ENCODE measurements around the gene CHST4. TPM values are rescaled to one million over a fixed set of nuclear protein-coding genes. Genes with fewer than 3 reads are reported as not detected.

CHST4 gene
- total RNA-seq, 1 donor from 2014 or later = not detected

DNA sequence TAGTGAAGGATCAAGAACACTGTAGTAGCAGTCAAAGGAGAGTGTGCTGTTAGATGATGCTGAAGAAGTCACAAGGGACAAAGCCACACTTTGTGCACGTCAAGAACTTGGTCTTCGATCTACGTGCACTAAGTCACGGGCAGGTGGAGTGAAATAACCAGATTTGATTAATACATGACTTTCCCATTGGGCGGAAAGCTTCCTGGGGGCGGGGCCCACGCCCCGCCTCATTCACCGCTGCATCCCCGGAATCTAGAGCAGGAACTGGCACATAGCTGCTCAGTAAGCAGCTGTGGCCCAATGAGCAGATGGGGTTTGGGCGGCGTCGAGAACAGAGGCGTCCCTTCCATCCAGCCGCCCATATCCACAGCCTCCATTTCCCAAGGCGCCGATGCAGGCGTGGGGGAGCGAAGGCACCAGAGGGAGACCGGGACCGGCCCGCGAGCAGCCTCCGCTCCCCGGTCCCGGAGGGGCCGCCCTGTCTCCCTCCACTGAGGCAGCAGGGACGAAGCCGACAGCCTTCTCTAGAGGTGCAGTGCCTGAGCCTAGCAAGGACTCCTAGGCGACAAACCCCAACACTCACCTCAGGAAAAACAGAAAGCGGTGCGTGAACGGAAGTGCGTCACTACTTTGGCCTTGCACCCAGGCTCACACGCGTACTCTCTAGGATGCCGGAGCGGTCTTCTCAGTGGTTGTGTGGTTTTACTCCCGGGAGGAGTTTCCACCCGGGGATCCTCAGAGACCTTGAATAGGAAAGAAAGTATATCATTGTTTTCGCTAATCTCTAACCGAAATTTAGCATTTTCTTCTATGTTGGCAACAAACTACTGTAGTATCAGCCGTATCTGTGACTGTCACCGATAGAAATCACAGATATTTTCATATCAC, 42.0 kb upstream of the CHST4 start:
- ATAC-seq (ENCODE audit: low read depth) (peak; percentile 85), DNase-seq (peak; percentile 75)
- Mint-ChIP-seq H3K9me3 (no peaks in the 10 kb centered on the region), H3K4me1 (peaks cover 17% of the 10 kb centered on the region), H3K36me3 (ENCODE audit: low read depth) (peaks cover 4% of the 10 kb centered on the region), H3K27ac (peak overlapping the region; percentile 92), H3K4me3 (peak overlapping the region; percentile 89), H3K27me3 (peaks cover 8% of the 10 kb centered on the region)
- TF ChIP-seq, protein P1, sequence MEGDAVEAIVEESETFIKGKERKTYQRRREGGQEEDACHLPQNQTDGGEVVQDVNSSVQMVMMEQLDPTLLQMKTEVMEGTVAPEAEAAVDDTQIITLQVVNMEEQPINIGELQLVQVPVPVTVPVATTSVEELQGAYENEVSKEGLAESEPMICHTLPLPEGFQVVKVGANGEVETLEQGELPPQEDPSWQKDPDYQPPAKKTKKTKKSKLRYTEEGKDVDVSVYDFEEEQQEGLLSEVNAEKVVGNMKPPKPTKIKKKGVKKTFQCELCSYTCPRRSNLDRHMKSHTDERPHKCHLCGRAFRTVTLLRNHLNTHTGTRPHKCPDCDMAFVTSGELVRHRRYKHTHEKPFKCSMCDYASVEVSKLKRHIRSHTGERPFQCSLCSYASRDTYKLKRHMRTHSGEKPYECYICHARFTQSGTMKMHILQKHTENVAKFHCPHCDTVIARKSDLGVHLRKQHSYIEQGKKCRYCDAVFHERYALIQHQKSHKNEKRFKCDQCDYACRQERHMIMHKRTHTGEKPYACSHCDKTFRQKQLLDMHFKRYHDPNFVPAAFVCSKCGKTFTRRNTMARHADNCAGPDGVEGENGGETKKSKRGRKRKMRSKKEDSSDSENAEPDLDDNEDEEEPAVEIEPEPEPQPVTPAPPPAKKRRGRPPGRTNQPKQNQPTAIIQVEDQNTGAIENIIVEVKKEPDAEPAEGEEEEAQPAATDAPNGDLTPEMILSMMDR (IDR thresholded peaks at IDR 0.05) = no peak
- ChIA-PET POLR2A (interaction anchor here (0.6 to 3.0 kb wide), 8 partner anchors 21 to 398 kb away, joined by 3 to 94 read pairs (median 7); partner anchors contain the start of genes CMTR2 and ZNF23), CTCF (interaction anchor here (1.0 to 1.7 kb wide), 4 partner anchors 22 to 127 kb away, joined by 3 to 10 read pairs (median 4); partner anchors contain the start of gene ZNF23)
- intact Hi-C loops (cut with micrococcal nuclease) = loop anchor here (1.0 to 10.0 kb wide), 7 partner anchors 17 to 609 kb away; partner anchors contain the start of genes AP1G1, CMTR2, DHX38 and TXNL4B

- CTCF ChIA-PET = interaction anchor here (0.7 to 1.2 kb wide), 2 partner anchors 10 to 121 kb away, joined by 3 to 4 read pairs; no protein-coding TSS in a partner anchor
Observed at GRCh38 chr16:71489122-71489521, 37.1 kb upstream of the CHST4 start, which contains the start of gene ZNF19. Gene ZNF19 (minus strand): TSS chr16:71489324. CDS start chr16:71482114, 7,210 bp downstream.

DNA sequence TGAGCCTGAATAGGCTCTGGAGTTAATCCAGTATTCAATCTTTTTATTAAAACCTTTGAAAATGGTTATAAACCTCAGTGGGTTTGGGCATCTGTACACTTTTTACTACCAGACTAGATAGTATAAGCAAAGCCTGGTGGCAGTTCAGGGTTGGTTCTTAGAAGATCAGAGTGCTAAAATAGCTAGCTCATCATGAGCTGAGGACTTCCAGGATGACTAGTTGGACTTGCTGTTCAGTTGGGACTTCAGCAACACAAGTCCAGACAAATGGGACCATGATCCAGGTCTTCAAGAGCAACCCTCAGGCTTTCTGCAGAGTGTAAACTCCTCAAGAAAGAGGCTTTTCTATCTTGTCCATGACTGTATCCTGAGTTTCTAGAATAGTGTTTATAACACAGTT, 35.9 kb upstream of the CHST4 start:
- DNase-seq (no peak), ATAC-seq (ENCODE audit: low read depth) (no peak)
- Mint-ChIP-seq H3K4me3 (no peak overlapping the region), H3K4me1 (no peaks in the 10 kb centered on the region), H3K9me3 (no peaks in the 10 kb centered on the region), H3K27ac (no peak overlapping the region), H3K27me3 (peaks cover 11% of the 10 kb centered on the region), H3K36me3 (ENCODE audit: low read depth) (no peaks in the 10 kb centered on the region)
- ChIA-PET CTCF (interaction anchor here (1.9 kb wide), 1 partner anchor 9 kb away, joined by 5 read pairs; no protein-coding TSS in a partner anchor), POLR2A (no interaction called here)
- intact Hi-C loops (cut with micrococcal nuclease) = no loop called here
- TF ChIP-seq, protein P1 (IDR thresholded peaks at IDR 0.05) = no peak

More at GRCh38 chr16:71489122-71489521, 37.1 kb upstream of the CHST4 start, which contains the start of gene ZNF19:
- no peak for DNase-seq
- H3K4me3 Mint-ChIP-seq = no peak within 1 kb of the TSS
- TF ChIP-seq, protein P1 (IDR thresholded peaks at IDR 0.05) = no peak
- H3K36me3 Mint-ChIP-seq (ENCODE audit: low read depth) = no peaks in the 10 kb centered on the region
- no peak within 1 kb of the TSS for H3K27ac Mint-ChIP-seq
- peaks cover 7% of the 10 kb centered on the region for H3K4me1 Mint-ChIP-seq
- no peak for ATAC-seq (ENCODE audit: low read depth)
- H3K27me3 Mint-ChIP-seq = peaks cover 11% of the 10 kb centered on the region
- POLR2A ChIA-PET = no interaction called here
- intact Hi-C loops (cut with micrococcal nuclease) = loop anchor here (10.0 kb wide), 1 partner anchor 316 kb away; the partner anchor contains the start of gene AP1G1
- no peaks in the 10 kb centered on the region for H3K9me3 Mint-ChIP-seq

GRCh38 chr16:71491054-71491453, 35.2 kb upstream of the CHST4 start:
- no peaks in the 10 kb centered on the region for H3K36me3 Mint-ChIP-seq (ENCODE audit: low read depth)

More at GRCh38 chr16:71491054-71491453, 35.2 kb upstream of the CHST4 start:
- Mint-ChIP-seq H3K27me3 (peaks cover 13% of the 10 kb centered on the region), H3K4me1 (no peaks in the 10 kb centered on the region), H3K9me3 (no peaks in the 10 kb centered on the region), H3K27ac (no peak overlapping the region), H3K4me3 (no peak overlapping the region)
- CTCF ChIA-PET = interaction anchor here (1.9 kb wide), 1 partner anchor 9 kb away, joined by 5 read pairs; no protein-coding TSS in a partner anchor
- ATAC-seq (ENCODE audit: low read depth) = no peak
- POLR2A ChIA-PET = no interaction called here
- intact Hi-C loops (cut with micrococcal nuclease) = no loop called here
- DNase-seq = no peak
- TF ChIP-seq, protein P1 (IDR thresholded peaks at IDR 0.05) = no peak

Data from activated B cell treated with CpG ODN at 0.5 μM for 24 hours (primary cell).